Islet of Langerhans (tissue), 1 donor: Measurements from ENCODE around the gene TXNDC11.

Experiments
- FAIRE-seq: peaks from one replicate; lab custom pipeline; 2011; peaks lifted over from hg19 to GRCh38; lab: Jason Lieb, UNC

The TXNDC11 gene

DNA sequence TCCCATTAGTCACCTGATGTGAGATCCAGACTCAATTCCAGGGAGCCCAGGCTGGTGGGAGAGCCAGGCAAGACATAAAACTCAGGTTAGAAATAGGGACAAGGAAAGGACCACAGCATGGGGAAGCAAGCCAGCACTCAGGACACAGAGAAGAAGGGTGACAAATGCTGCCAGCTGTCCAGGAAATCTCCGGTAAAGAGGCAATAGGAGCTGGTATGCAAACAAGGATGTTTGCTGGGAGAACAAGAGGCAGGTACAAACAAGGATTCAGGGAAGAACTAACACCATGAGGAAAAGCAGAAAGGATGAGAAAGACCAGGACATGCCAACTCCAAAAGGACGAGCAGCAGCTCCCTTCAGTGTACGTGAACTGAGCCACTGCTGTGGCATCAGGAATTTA, 10.2 kb upstream of the TXNDC11 start:
- FAIRE-seq, result no peak

- no peak for FAIRE-seq
Measured at GRCh38 chr16:11750056-11750455, 7.4 kb upstream of the TXNDC11 start.

GRCh38 chr16:11748404-11749254, 6.0 kb upstream of the TXNDC11 start:
- peak; percentile 94 for FAIRE-seq

DNA sequence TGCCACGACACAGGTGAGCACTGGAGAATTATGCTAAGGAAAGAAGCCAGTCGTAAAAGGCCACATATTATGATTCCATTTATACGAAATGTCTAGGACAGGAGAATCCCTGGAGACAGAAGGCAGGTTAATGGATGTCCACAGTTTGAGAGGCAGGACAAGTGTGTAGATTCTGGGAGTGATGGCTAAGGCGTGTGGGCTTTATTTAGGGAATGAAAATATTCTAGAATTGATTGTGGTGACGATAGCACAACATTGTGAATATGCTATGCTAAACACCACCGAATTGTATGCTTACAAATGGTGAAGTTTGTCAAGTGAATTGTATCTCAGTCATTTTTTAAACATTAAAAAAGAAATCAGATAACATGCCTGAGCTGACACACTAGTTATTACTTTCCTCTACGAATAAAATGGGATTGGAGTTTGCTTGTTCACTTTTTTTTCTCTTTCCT, 5.3 kb upstream of the TXNDC11 start:
- FAIRE-seq, result peak; percentile 49

DNA sequence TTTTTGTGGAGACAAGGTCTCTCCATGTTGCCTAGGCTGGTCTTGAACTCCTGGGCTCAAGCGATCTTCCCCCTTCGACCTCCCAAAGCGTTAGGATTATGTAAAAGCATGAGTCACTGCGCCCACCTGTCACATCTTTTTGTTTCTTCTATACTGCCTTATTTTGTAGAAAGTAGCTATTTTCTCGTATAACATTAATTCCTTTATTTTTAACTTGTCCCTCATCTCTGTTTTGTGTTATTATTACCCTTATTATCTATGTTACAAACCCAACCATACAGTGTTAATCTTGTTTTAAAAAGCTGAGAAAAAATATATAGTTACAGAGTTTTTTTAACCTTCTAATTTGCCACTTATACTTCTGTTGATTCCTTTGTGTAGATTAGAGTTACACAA, 1.4 kb upstream of the TXNDC11 start:
- no peak for FAIRE-seq

- FAIRE-seq, result no peak
Measured at GRCh38 chr16:11743308-11744074, 834 bp upstream of the TXNDC11 start.

GRCh38 chr16:11742093-11742535, 543 bp downstream of the TXNDC11 start:
- no peak for FAIRE-seq

DNA sequence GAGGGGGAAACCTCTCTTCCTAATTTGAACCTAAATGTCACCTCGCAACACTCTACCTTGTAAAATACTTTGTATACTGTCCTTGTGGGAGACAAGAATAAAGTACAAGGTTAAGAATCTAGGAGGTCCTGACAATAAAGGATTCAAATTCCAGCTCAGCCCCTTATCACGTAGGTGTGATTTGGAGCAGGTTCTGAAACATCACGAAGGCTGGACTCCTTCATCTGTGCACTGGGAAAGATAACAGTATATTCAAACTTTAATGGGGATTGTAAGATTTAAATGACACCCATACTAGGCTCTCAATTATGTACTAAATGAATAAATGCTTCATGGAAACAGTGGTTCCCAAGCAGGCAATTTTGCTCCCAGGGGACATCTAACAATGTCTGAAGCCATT, 2.1 kb downstream of the TXNDC11 start:
- no peak for FAIRE-seq

DNA sequence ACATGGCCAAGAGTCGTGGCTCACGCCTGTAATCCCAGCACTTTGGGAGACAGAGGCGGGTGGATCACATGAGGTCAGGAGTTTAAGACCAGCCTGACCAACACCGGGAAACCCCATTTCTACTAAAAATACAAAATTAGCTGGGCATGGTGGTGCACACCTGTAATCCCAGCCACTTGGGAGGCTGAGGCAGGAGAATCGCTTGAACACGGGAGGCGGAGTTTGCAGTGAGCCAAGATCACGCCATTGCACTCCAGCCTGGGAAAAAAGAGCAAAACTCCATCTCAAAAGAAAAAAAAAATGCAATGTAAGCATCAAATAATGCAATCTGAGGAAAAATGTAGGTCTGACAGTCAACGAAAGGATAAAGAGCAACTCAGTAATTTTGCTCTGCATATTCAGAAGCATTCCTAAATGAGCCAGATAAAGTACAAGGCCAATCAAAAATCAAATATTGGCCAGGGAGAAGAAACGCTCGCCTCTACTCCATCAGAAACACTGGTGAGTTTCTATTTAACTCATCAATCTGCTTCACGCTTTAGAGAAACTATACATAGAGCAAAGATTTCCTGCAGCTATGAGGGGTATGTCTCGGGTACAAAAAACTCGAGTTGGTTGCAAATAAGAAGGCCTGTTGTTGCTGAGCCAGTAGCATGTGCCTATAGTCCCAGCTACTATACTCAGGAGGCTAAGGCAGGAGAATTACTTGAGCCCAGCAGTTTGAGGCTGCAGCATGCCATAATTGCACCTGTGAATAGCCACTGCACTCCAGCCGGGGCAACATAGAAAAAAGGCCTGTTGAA, 3.7 kb downstream of the TXNDC11 start:
- no peak for FAIRE-seq

DNA sequence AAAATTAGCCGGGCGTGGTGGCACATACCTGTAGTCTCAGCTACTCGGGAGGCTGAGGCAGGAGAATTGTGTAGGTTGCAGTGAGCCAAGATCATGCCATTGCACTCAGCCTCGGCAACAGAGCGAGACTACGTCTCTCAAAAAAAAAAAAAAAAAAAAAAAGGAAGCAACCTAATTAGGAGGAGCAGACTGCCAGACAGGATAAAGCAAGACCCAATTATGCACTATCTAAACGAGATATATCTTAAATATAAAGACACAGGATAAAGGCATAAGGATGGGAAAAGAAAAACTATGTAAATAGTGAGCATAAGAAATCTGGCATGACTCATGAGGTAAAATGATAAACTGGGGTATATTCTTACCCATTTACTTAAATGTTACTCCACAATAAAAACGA, 4.9 kb downstream of the TXNDC11 start:
- no peak for FAIRE-seq

- FAIRE-seq, result no peak
Measured at GRCh38 chr16:11736903-11737302, 5.8 kb downstream of the TXNDC11 start.

- FAIRE-seq, result no peak
Measured at GRCh38 chr16:11735787-11736186, 6.9 kb downstream of the TXNDC11 start.

DNA sequence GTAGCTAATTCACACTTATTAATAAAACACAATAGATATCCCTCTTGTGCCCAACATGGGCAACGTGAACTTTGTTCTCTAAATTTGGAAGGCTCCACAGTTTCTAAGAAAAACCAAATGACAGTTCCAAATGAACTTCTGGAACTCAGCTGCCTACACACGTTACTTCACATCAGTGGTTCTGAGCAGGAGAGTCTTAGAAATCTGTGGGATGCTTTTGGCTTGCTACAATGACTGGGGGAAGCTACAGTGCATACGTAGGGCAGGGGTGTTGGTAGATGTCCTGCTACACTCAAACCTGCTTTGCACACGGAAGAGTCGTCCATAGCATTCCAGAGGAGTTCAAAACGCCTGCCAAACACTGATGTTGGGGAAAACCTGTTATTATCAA, 8.0 kb downstream of the TXNDC11 start:
- no peak for FAIRE-seq

GRCh38 chr16:11734025-11734652, 8.5 kb downstream of the TXNDC11 start:
- FAIRE-seq, result no peak

DNA sequence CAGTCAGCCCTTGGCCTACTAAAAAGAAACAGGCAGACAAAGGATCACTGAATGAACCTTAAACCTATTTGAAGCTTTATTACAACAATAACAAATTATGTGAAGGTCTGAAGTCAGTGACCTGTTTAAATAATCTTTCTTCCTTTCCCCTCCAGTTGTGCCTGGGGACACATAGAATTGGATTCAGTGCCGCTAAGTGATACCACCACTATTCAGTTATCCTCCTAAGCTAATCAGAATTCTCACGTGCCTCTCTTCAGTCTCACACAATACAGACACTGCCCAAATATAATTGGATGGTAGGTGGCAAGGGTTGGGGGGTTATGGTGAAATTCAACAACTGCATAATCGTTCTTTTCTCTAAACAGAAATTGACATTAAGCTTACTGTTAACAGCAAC, 11.4 kb downstream of the TXNDC11 start:
- FAIRE-seq, result no peak

- no peak for FAIRE-seq
Measured at GRCh38 chr16:11729787-11730186, 12.9 kb downstream of the TXNDC11 start.

DNA sequence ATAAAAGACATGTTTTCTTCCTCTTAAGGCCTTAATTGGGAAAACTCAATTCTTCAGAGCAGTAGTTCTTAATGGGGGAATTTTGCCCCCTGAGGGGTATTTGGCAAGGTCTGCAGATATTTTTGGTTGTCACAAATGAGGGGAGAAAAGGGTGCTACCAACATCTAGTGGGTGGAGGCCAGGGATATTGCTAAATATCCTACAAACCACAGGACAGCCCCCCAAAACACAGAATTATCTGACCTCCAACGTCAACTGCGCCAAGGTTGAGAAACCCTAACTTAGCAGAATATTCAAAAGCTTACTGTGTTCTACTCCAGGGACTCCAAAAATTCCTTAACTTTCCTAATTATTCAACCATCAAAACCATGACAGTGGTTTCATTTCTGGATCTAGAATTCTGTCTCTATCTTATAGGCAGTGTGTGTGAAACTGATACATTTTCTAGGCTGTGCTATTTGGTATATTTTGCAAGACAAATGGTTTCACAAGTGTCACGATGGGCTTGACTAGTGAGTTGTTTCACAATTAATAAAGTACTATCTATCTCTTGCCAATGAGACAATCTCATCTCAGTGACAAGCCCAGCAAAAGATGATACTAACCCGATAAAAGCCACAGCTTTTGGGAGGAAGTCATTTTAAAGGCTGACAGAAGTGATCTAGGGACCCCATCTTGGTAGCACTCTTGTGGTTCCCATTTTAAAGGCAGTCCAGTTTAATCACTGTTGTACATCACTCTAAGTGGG, 14.7 kb downstream of the TXNDC11 start:
- no peak for FAIRE-seq

DNA sequence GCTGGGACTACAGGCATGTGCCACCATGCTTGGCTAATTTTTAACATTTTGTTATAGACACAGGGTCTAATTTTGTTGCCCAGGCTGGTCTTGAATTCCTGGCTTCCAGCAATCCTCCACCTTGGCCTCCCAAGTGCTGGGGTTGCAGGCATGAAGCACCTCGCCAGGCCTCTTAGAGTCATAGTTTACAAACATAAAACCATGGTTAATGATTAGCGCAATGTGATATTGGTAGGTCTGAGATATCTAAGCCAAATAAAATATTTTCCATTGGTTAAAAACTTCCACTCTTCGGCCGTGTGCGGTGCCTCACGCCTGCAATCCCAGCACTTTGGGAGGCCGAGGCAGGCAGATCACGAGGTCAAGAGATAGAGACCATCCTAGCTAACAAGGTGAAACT, 16.6 kb downstream of the TXNDC11 start:
- FAIRE-seq, result no peak

- FAIRE-seq, result no peak
Measured at GRCh38 chr16:11725457-11725856, 17.2 kb downstream of the TXNDC11 start.

- FAIRE-seq, result no peak
Measured at GRCh38 chr16:11722468-11722808, 20.2 kb downstream of the TXNDC11 start.

DNA sequence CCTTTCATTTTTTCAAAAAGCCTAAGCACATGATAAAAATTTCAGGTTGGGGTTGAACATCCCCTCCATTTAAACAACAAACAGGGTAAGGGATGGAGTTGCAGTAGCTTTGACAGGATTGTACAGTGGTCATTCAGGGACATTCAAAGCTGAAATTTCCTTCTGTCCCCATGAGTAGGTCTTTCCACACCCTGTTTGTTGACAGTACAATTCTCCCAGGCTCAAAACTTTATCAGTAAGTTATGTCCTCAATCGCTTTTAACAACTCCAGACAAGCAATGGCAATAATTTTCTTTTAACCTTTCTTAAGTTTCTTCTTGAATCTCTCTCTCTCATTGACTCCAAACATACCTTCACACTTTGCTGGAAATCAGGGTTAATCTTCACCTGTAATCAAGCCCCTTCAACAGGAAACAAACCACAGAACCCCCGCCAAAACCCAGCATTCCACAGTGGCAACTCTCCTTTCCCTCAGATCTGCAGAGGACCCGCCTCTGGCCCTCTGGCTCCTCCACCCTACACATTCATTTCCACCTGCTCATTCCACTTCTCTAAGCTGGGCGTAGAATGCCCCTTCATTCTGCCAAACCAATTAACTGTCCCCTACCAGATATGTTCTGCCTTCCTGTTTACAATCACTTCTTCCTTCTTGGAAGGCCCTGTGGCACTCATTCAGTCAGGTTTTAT, 20.7 kb downstream of the TXNDC11 start:
- FAIRE-seq, result no peak
